ENCODE results near the gene ARHGAP5. TPM values are rescaled to one million over a fixed set of nuclear protein-coding genes. Genes with fewer than 3 reads are reported as not detected.
"Not testable (repeated sequence)": the region's sequence is repeated elsewhere in the genome, so short reads cannot be mapped to it uniquely, and the experiment has no call there.

The ARHGAP5 gene
- total and polyA plus RNA-seq, 2 donors (not counting 1 experiment from before 2014, with no cell fraction given) = 6.4 to 65.0 TPM

- Histone ChIP-seq H3K9ac (ENCODE audit: low read length) (no peak overlapping the region), H3K4me2 (replicated peaks; ENCODE audit: low read depth, low read length, poor library complexity, severe bottlenecking) (no peak overlapping the region), H3K4me1 (ENCODE audit: control insufficient read depth in 2 of 2, insufficient read depth in 2 of 2, low read length in 2 of 2) (no peaks in the 10 kb centered on the region), H3K4me3 (ENCODE audit: control extremely low read depth in 1 of 5, extremely low read depth in 1 of 5, insufficient read depth in 1 of 5, low read depth in 2 of 5, low read length in 4 of 5) (no peak overlapping the region), H2AFZ (ENCODE audit: insufficient read depth, low read depth, low read length, poor library complexity, severe bottlenecking) (no peak overlapping the region), H3K79me2 (ENCODE audit: control insufficient read depth, insufficient read depth, low read length) (peaks cover 13% of the 10 kb centered on the region), H3K27me3 (replicated peaks in 1 of 4; ENCODE audit: control extremely low read depth in 1 of 4, control insufficient read depth in 3 of 4, insufficient read depth in 4 of 4, low read length in 3 of 4) (no peaks in the 10 kb centered on the region), H3K9me3 (ENCODE audit: control extremely low read depth in 1 of 3, control insufficient read depth in 2 of 3, insufficient read depth in 1 of 3, low read length in 2 of 3) (no peaks in the 10 kb centered on the region), H3K36me3 (replicated peaks in 1 of 2; ENCODE audit: control extremely low read depth in 1 of 2, control insufficient read depth in 1 of 2, extremely low read depth in 1 of 2, insufficient read depth in 2 of 2, low read length in 1 of 2) (peaks cover 8 to 12% of the 10 kb centered on the region in 2 experiments), H3K27ac (ENCODE audit: low read length in 2 of 2) (no peak overlapping the region), H4K20me1 (ENCODE audit: control insufficient read depth, insufficient read depth, low read length, poor library complexity, severe bottlenecking) (no peaks in the 10 kb centered on the region)
- ATAC-seq (ENCODE audit: low read depth) (no peak), DNase-seq (no peak)
- Mint-ChIP-seq H3K27ac (no peak overlapping the region), H3K9me3 (ENCODE audit: insufficient read depth) (no peaks in the 10 kb centered on the region), H3K4me3 (no peak overlapping the region), H3K27me3 (no peaks in the 10 kb centered on the region), H3K4me1 (peaks cover 3% of the 10 kb centered on the region)
- ChIA-PET CTCF (no interaction called here), POLR2A (interaction anchor here (1.1 kb wide), 1 partner anchor 45 kb away, joined by 6 read pairs; the partner anchor contains the start of gene ARHGAP5)
- TF ChIP-seq EZH2 (IDR thresholded peaks at IDR 0.05; ENCODE audit: borderline replicate concordance, insufficient read depth, low read depth, low read length, poor library complexity, severe bottlenecking) = no peak
- TF ChIP-seq CTCF (IDR thresholded peaks at IDR 0.05) = no peak
- intact Hi-C loops (cut with micrococcal nuclease) = no loop called here
These were observed 44.4 kb downstream of the ARHGAP5 start for GRCh38 chr14:32121536-32121935.

- Histone ChIP-seq H3K9me3 (ENCODE audit: control extremely low read depth in 1 of 3, control insufficient read depth in 2 of 3, insufficient read depth in 1 of 3, low read length in 2 of 3) (no peaks in the 10 kb centered on the region), H3K36me3 (replicated peaks in 1 of 2; ENCODE audit: control extremely low read depth in 1 of 2, control insufficient read depth in 1 of 2, extremely low read depth in 1 of 2, insufficient read depth in 2 of 2, low read length in 1 of 2) (peaks cover 8 to 12% of the 10 kb centered on the region in 2 experiments), H3K27ac (ENCODE audit: low read length in 2 of 2) (no peak overlapping the region), H4K20me1 (ENCODE audit: control insufficient read depth, insufficient read depth, low read length, poor library complexity, severe bottlenecking) (no peaks in the 10 kb centered on the region), H3K27me3 (replicated peaks in 1 of 4; ENCODE audit: control extremely low read depth in 1 of 4, control insufficient read depth in 3 of 4, insufficient read depth in 4 of 4, low read length in 3 of 4) (no peaks in the 10 kb centered on the region), H2AFZ (ENCODE audit: insufficient read depth, low read depth, low read length, poor library complexity, severe bottlenecking) (no peak overlapping the region), H3K4me1 (ENCODE audit: control insufficient read depth in 2 of 2, insufficient read depth in 2 of 2, low read length in 2 of 2) (no peaks in the 10 kb centered on the region), H3K79me2 (ENCODE audit: control insufficient read depth, insufficient read depth, low read length) (peaks cover 13% of the 10 kb centered on the region), H3K4me3 (ENCODE audit: control extremely low read depth in 1 of 5, extremely low read depth in 1 of 5, insufficient read depth in 1 of 5, low read depth in 2 of 5, low read length in 4 of 5) (no peak overlapping the region), H3K4me2 (replicated peaks; ENCODE audit: low read depth, low read length, poor library complexity, severe bottlenecking) (no peak overlapping the region), H3K9ac (ENCODE audit: low read length) (no peak overlapping the region)
- DNase-seq (no peak), ATAC-seq (ENCODE audit: low read depth) (no peak)
- WGBS (ENCODE audit: insufficient coverage) = no CpG with 5 or more reads among the region's 1 CpG
- H3K4me1 Mint-ChIP-seq = peaks cover 3% of the 10 kb centered on the region
- intact Hi-C loops (cut with micrococcal nuclease) = no loop called here
- no peak overlapping the region for H3K4me3 Mint-ChIP-seq
- ChIA-PET POLR2A (no interaction called here), CTCF (interaction anchor here (1.5 kb wide), 1 partner anchor 49 kb away, joined by 3 read pairs; no protein-coding TSS in a partner anchor)
- no peak overlapping the region for H3K27ac Mint-ChIP-seq
- H3K27me3 Mint-ChIP-seq = no peaks in the 10 kb centered on the region
- TF ChIP-seq EZH2 (IDR thresholded peaks at IDR 0.05; ENCODE audit: borderline replicate concordance, insufficient read depth, low read depth, low read length, poor library complexity, severe bottlenecking) (no peak), CTCF (IDR thresholded peaks at IDR 0.05) (no peak)
- no peaks in the 10 kb centered on the region for H3K9me3 Mint-ChIP-seq (ENCODE audit: insufficient read depth)
These were observed 44.8 kb downstream of the ARHGAP5 start for GRCh38 chr14:32121948-32122347.

GRCh38 chr14:32126899-32127730 is 50.0 kb downstream of the ARHGAP5 start:
- no CpG with 5 or more reads among the region's 13 CpGs for WGBS (ENCODE audit: insufficient coverage)
- H3K27ac ChIP-seq (ENCODE audit: low read length in 2 of 2); POLR2A ChIA-PET; H3K4me1 Mint-ChIP-seq; H3K36me3 ChIP-seq (replicated peaks in 1 of 2; ENCODE audit: control extremely low read depth in 1 of 2, control insufficient read depth in 1 of 2, extremely low read depth in 1 of 2, insufficient read depth in 2 of 2, low read length in 1 of 2); H3K9me3 Mint-ChIP-seq (ENCODE audit: insufficient read depth); H3K27ac Mint-ChIP-seq; CTCF ChIA-PET; H3K4me3 Mint-ChIP-seq; H2AFZ ChIP-seq (ENCODE audit: insufficient read depth, low read depth, low read length, poor library complexity, severe bottlenecking); intact Hi-C loops (cut with micrococcal nuclease); ATAC-seq (ENCODE audit: low read depth); H4K20me1 ChIP-seq (ENCODE audit: control insufficient read depth, insufficient read depth, low read length, poor library complexity, severe bottlenecking); H3K4me3 ChIP-seq (ENCODE audit: control extremely low read depth in 1 of 5, extremely low read depth in 1 of 5, insufficient read depth in 1 of 5, low read depth in 2 of 5, low read length in 4 of 5); H3K27me3 Mint-ChIP-seq; DNase-seq; H3K9ac ChIP-seq (ENCODE audit: low read length); H3K27me3 ChIP-seq (replicated peaks in 1 of 4; ENCODE audit: control extremely low read depth in 1 of 4, control insufficient read depth in 3 of 4, insufficient read depth in 4 of 4, low read length in 3 of 4); H3K4me2 ChIP-seq (replicated peaks; ENCODE audit: low read depth, low read length, poor library complexity, severe bottlenecking); H3K4me1 ChIP-seq (ENCODE audit: control insufficient read depth in 2 of 2, insufficient read depth in 2 of 2, low read length in 2 of 2): not testable (repeated sequence)
- Histone ChIP-seq H3K9me3 (ENCODE audit: control extremely low read depth in 1 of 3, control insufficient read depth in 2 of 3, insufficient read depth in 1 of 3, low read length in 2 of 3) (peaks cover 0 to 12% (median 0%) of the 10 kb centered on the region in 3 donors), H3K79me2 (ENCODE audit: control insufficient read depth, insufficient read depth, low read length) (peaks cover 25% of the 10 kb centered on the region)

All from B cell (primary cell).